ENCODE results near the gene DNAJC7. TPM values are rescaled to one million over a fixed set of nuclear protein-coding genes. Genes with fewer than 3 reads are reported as not detected.

Gene DNAJC7
- total RNA-seq, 1 experiment from 2014 or later, result 147 TPM

DNA sequence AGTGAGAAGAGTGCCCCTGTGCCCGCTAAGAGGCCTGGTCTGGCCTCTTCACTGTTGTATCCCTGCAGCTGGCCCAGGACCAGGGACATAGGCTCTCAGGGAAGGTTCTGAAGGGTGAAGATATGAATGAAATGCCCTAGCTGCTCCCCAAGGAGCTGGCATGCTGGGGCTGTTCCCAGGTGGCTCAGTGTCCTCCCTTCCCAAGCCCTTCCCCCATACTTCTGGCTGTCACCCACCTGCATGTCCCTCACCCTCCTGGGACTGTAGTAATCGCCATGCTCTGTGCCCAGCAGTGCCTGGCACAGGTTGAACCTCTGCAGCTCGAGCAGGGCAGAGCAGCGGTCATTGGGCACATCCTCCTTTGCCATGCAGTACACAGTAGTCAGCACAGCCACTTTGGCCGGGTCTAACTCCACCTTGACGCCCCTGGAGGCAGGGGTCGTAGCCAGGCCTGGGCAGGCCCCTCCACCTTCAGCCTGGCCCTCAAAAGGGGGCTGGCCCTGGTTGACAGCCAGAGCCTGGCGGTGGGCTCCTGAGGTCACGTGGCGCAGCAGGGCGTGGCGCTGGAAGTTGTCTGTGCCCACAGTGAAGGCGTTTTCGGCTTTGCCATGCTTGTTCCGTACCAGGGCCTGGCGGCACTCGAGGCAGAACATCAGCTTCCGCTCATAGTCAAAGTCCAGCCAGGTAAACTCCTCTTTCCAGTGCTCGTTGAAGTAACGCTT, 25.5 kb upstream of the DNAJC7 start:
- intact Hi-C loops (cut with micrococcal nuclease; ENCODE audit: unreplicated experiment), result no loop called here
- H3K36me3 ChIP-seq (ENCODE audit: control insufficient read depth, insufficient read depth, low read length), result peaks cover 1% of the 10 kb centered on the region
- H3K27me3 ChIP-seq (replicated peaks; ENCODE audit: control insufficient read depth, insufficient read depth, low read length), result no peaks in the 10 kb centered on the region
- TF ChIP-seq, protein P1, sequence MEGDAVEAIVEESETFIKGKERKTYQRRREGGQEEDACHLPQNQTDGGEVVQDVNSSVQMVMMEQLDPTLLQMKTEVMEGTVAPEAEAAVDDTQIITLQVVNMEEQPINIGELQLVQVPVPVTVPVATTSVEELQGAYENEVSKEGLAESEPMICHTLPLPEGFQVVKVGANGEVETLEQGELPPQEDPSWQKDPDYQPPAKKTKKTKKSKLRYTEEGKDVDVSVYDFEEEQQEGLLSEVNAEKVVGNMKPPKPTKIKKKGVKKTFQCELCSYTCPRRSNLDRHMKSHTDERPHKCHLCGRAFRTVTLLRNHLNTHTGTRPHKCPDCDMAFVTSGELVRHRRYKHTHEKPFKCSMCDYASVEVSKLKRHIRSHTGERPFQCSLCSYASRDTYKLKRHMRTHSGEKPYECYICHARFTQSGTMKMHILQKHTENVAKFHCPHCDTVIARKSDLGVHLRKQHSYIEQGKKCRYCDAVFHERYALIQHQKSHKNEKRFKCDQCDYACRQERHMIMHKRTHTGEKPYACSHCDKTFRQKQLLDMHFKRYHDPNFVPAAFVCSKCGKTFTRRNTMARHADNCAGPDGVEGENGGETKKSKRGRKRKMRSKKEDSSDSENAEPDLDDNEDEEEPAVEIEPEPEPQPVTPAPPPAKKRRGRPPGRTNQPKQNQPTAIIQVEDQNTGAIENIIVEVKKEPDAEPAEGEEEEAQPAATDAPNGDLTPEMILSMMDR (IDR thresholded peaks at IDR 0.05; ENCODE audit: insufficient read depth in 1 of 2, low read depth in 1 of 2, low read length in 1 of 2, severe bottlenecking in 1 of 2, unreplicated experiment in 1 of 2), result no peak
- Mint-ChIP-seq H3K4me3 (ENCODE audit: unreplicated experiment) (no peak overlapping the region), H3K36me3 (ENCODE audit: insufficient read depth, unreplicated experiment) (no peaks in the 10 kb centered on the region), H3K4me1 (ENCODE audit: low read depth, unreplicated experiment) (no peaks in the 10 kb centered on the region), H3K27ac (ENCODE audit: unreplicated experiment) (no peak overlapping the region), H3K27me3 (ENCODE audit: insufficient read depth, unreplicated experiment) (no peaks in the 10 kb centered on the region), H3K9me3 (ENCODE audit: unreplicated experiment) (no peaks in the 10 kb centered on the region)
- CTCF ChIA-PET, result interaction anchor here (0.7 kb wide), 1 partner anchor 39 kb away, joined by 5 read pairs; no protein-coding TSS in a partner anchor
- no peak overlapping the region for H3K4me3 ChIP-seq (ENCODE audit: low read depth, low read length)
- BruUV-seq (replicated peaks), result no TSS peak
- POLR2A ChIA-PET, result interaction anchor here (0.7 kb wide), 1 partner anchor 122 kb away, joined by 3 read pairs; no protein-coding TSS in a partner anchor
- no peak for DNase-seq
- H3K4me1 ChIP-seq, result no peaks in the 10 kb centered on the region
- no peaks in the 10 kb centered on the region for H3K9me3 ChIP-seq

DNA sequence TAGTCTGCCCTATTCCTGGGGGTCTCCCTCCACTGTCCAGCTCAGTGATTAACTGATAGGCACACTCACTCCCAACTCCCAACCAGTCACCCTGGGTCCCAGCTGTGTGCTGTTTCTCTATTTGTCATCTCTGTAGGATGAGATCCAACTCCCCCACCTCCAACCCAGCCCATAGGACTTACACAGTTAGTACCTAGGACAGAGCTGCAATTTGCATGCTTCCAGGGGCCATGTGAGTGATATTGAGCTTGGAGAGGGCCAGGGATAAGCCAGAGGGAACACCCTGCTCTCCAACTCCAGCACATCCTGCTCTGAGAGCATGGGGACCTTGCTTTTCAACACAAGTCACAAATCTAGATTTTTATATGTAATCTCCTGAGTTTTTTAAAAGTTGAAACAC, 24.4 kb upstream of the DNAJC7 start:
- intact Hi-C loops (cut with micrococcal nuclease; ENCODE audit: unreplicated experiment), result no loop called here
- H3K9me3 Mint-ChIP-seq (ENCODE audit: unreplicated experiment), result no peaks in the 10 kb centered on the region

DNA sequence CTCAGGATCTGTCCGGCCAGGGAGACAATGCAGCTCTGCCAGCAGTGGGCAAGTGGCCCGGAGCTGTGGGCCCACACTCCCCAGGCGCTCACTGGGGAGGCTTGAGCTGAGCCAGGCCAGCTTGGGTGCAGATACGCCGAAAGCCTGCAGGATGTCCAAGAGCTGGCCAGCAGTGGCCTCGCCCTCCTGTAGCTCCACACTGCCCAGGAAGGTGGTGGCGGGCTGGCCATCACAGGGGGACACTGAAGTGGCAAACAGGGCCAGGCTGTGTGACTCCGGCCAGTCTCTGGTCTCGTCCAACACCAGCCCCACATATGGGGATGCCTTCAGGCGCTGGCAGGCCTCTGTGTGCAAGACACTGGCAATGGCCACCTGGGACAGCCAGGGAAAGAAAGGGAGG, 23.6 kb upstream of the DNAJC7 start:
- TF ChIP-seq, protein P1 (IDR thresholded peaks at IDR 0.05; ENCODE audit: insufficient read depth in 1 of 2, low read depth in 1 of 2, low read length in 1 of 2, severe bottlenecking in 1 of 2, unreplicated experiment in 1 of 2), result no peak

More for the DNA sequence above, 24.4 kb upstream of the DNAJC7 start:
- Histone ChIP-seq H3K9me3 (no peaks in the 10 kb centered on the region), H3K4me1 (no peaks in the 10 kb centered on the region), H3K4me3 (ENCODE audit: low read depth, low read length) (no peak overlapping the region), H3K36me3 (ENCODE audit: control insufficient read depth, insufficient read depth, low read length) (peaks cover 1% of the 10 kb centered on the region), H3K27me3 (replicated peaks; ENCODE audit: control insufficient read depth, insufficient read depth, low read length) (no peaks in the 10 kb centered on the region)
- Mint-ChIP-seq H3K27ac (ENCODE audit: unreplicated experiment) (no peak overlapping the region), H3K4me1 (ENCODE audit: low read depth, unreplicated experiment) (no peaks in the 10 kb centered on the region), H3K36me3 (ENCODE audit: insufficient read depth, unreplicated experiment) (no peaks in the 10 kb centered on the region), H3K4me3 (ENCODE audit: unreplicated experiment) (no peak overlapping the region), H3K27me3 (ENCODE audit: insufficient read depth, unreplicated experiment) (no peaks in the 10 kb centered on the region)
- POLR2A ChIA-PET, result no interaction called here
- TF ChIP-seq, protein P1 (IDR thresholded peaks at IDR 0.05; ENCODE audit: insufficient read depth in 1 of 2, low read depth in 1 of 2, low read length in 1 of 2, severe bottlenecking in 1 of 2, unreplicated experiment in 1 of 2), result no peak
- CTCF ChIA-PET, result interaction anchor here (0.7 to 1.5 kb wide), 3 partner anchors 11 to 40 kb away, joined by 4 to 5 read pairs (median 4); no protein-coding TSS in a partner anchor
- DNase-seq, result no peak
- no TSS peak for BruUV-seq (replicated peaks)

More for the DNA sequence above, 23.6 kb upstream of the DNAJC7 start:
- Histone ChIP-seq H3K36me3 (ENCODE audit: control insufficient read depth, insufficient read depth, low read length) (peaks cover 1% of the 10 kb centered on the region), H3K4me1 (no peaks in the 10 kb centered on the region), H3K9me3 (no peaks in the 10 kb centered on the region), H3K4me3 (ENCODE audit: low read depth, low read length) (no peak overlapping the region), H3K27me3 (replicated peaks; ENCODE audit: control insufficient read depth, insufficient read depth, low read length) (no peaks in the 10 kb centered on the region)
- no peaks in the 10 kb centered on the region for H3K27me3 Mint-ChIP-seq (ENCODE audit: insufficient read depth, unreplicated experiment)
- H3K27ac Mint-ChIP-seq (ENCODE audit: unreplicated experiment), result no peak overlapping the region
- H3K36me3 Mint-ChIP-seq (ENCODE audit: insufficient read depth, unreplicated experiment), result no peaks in the 10 kb centered on the region
- H3K4me3 Mint-ChIP-seq (ENCODE audit: unreplicated experiment), result no peak overlapping the region
- DNase-seq, result no peak
- ChIA-PET CTCF (interaction anchor here (0.6 to 1.5 kb wide), 3 partner anchors 10 to 12 kb away, joined by 3 to 4 read pairs (median 4); no protein-coding TSS in a partner anchor), POLR2A (no interaction called here)
- BruUV-seq (replicated peaks), result no TSS peak
- intact Hi-C loops (cut with micrococcal nuclease; ENCODE audit: unreplicated experiment), result no loop called here
- H3K9me3 Mint-ChIP-seq (ENCODE audit: unreplicated experiment), result no peaks in the 10 kb centered on the region
- H3K4me1 Mint-ChIP-seq (ENCODE audit: low read depth, unreplicated experiment), result no peaks in the 10 kb centered on the region

Measured in Caco-2 (cell line).